HG02938 (cell line): ENCODE data around the gene ZNF467.

Experiments
- ATAC-seq: cut with Tn5 transposase; IDR thresholded peaks from one replicate; pipeline ENCODE4 v1.9.1; 2021; ENCODE audit warnings: mild to moderate bottlenecking, moderate library complexity; ENCODE audit not compliant: unreplicated experiment

The ZNF467 gene

DNA sequence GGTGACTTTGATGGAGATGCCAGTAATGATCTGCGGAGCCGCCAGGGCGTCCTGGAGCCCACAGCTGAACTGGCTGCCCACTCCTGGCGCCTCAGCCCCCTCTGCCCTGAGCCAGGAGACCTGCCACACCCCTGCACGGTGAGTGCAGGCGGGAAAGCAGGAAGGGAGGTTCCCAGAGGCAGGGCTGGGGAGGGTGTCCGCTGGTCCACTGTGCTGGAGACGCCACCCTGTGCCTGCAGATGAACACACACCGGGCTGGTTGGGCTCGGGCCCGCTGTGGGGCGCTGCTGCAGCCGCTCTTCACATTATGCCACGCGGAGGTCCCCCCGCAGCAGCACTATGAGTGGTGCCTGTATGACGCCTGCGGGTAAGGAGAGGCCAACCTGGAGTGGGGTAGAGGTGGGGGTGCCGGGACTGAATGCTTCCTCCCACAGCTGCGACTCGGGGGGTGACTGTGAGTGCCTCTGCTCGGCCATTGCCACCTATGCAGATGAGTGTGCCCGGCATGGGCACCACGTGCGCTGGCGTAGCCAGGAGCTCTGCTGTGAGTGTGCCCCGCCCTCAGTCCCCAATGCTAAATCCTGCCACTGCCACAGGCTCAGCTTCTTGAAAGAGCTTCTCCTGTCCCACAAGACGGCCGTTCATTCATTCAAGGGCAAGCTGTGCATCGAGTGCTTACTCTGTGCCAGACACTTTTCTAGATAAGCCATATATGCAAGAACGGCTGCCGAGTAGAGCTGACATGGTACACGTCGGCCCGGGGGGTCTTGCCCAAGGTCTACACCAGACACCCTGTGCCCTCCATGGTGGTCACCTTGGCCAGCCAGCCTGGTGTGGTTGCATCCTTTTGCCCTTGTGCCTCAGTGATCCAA is 14.3 kb upstream of the ZNF467 start:
- ATAC-seq, result no peak

DNA sequence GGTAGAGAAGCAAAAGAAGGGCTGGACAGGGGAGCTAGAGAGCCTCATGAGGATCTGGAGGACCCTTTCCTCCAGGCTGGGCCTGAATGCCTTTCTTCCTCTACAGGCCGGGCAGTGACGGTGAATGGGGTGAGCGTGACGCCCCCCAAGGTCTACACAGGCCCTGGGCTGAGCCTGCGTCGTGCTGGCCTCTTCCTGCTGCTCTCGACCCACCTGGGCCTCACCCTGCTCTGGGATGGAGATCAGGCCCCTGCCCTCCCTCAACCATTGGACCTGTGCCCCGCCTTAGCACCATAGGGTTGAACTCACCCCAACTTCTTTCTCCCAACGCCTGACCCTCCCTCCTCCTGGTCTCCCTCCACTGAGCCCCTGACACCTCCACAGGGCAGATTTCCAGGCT is 12.6 kb upstream of the ZNF467 start:
- no peak for ATAC-seq

GRCh38 chr7:149785402-149785801 is 12.0 kb upstream of the ZNF467 start:
- no peak for ATAC-seq

DNA sequence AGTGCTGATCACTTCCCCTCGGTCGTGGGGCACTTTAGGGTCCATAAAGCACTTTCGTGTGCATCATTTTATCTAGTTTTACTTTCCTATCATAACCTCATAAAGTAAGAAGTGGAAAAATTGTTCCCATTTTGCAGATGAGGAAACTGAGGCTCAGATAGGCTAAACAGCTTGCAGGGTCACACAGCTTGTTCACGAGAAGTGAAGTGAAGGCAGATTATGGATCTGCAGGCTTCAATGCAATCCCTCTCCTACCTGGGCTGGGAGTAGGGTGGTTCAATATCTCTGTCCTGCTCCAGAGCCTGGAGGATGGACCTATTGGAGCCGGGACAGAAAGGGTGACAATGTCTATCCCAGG is 10.8 kb upstream of the ZNF467 start:
- ATAC-seq, result no peak

GRCh38 chr7:149783386-149784250 is 10.2 kb upstream of the ZNF467 start:
- no peak for ATAC-seq

DNA sequence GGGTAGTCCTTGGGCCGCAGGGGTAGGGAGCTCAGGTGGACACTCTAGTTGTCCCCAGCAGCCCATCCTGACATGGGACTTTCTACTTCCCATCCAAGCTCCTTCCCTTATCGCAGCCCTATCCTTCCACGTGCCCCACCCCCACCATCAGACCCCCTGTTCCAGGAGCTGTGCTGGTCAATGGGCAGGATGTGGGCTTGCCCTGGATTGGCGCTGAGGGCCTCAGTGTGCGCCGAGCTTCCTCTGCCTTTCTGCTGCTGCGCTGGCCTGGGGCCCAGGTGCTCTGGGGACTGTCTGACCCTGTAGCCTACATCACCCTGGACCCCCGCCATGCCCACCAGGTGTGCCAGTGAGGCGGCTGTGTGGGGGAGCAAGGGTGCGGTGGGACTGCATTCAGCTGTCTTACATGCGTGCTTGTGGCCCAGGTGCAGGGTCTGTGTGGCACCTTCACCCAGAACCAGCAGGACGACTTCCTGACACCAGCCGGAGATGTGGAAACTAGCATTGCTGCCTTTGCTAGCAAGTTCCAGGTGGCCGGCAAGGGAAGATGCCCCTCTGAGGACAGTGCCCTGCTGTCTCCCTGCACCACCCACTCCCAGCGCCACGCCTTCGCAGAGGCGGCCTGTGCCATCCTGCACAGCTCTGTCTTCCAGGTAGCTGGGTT is 9.4 kb upstream of the ZNF467 start:
- ATAC-seq, result no peak

DNA sequence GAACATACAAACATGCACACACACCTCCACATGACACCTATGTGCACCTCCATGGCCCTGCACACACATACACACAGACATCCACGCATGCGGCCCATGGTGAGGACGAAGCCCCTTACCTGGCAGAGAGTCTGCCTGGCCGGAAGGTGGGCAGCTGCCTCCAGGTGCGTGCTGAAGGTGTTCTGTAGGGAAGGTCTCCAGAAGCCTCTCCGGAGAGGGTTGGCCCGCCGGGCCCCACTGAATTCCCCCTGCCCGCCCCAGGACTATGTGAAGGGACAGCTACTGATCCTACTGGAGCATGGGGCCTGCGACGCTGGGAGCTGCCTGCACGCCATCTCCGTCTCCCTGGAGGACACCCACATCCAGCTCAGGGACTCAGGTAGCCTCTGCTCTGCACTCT is 8.5 kb upstream of the ZNF467 start:
- ATAC-seq, result no peak

GRCh38 chr7:149780636-149781419 is 7.4 kb upstream of the ZNF467 start:
- no peak for ATAC-seq

DNA sequence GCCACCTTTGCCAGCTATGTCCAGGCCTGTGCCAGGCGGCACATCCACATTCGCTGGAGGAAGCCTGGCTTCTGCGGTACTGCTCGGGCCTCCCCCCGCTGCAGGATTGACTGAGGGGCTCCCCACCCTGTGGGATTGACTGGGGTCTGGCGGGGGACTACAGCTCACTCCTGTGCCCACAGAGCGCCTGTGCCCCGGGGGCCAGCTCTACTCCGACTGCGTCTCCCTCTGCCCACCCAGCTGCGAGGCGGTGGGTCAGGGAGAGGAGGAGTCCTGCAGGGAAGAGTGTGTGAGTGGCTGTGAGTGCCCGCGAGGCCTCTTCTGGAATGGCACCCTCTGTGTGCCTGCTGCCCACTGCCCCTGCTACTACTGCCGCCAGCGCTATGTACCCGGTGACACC is 6.7 kb upstream of the ZNF467 start:
- ATAC-seq, result no peak

- ATAC-seq, result no peak
Observed at GRCh38 chr7:149779502-149779805, 6.1 kb upstream of the ZNF467 start.

- ATAC-seq, result no peak
Observed at GRCh38 chr7:149778696-149779501, 5.5 kb upstream of the ZNF467 start.

GRCh38 chr7:149778327-149778637 is 4.9 kb upstream of the ZNF467 start:
- no peak for ATAC-seq

DNA sequence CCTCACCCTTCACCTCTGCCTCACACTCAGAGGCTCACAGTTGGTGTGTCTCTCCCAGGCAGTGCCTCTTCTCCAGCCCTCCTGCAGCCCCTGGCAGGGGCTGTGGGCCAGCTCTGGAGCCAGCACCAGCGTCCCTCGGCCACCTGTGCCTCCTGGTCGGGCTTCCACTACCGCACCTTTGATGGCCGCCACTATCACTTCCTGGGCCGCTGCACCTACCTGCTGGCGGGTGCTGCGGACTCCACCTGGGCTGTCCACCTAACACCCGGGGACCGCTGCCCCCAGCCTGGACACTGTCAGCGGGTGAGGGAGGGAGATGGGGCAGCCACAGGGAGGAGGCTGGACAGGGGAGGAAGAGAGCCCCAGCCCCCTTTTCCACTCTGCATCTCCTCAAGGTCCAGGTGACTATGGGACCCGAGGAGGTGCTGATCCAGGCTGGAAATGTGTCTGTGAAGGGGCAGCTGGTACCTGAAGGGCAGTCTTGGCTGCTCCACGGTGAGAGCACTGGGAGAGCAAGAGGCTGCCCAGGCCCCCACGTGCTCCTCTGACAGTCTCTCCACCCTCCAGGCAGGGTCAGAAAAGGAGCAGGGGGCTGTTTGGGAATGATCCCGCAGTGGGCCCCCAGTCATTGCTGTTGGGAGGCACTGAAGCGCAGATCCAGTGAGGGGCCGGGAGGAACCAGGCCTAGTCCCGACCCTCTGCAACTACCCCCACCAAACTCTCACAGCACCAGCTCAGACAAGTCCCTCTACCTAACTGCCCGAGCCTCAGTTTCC is 4.4 kb upstream of the ZNF467 start:
- ATAC-seq, result no peak

DNA sequence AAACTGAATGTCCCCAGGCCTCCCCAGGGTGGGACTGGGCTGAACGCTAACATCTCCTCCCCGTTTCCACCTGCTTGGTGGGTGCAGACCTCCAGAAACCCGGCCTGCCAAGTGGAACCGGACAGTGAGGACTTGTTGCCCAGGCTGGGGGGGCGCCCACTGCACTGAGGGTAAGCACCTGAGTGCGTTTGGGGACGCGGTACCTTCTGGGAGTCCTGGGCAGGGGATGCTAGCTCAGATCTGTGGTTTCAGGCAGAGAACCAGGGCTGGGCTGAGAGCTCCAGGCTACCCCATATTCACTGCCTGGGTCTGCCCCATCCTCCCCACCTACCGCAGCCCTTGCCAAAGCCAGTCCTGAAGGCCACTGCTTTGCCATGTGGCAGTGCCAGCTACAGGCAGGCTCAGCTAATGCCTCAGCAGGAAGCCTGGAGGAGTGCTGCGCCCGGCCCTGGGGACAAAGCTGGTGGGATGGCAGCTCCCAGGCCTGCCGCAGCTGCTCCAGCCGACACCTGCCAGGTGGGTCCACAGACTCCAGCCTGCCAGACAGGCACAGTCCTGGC is 3.5 kb upstream of the ZNF467 start:
- no peak for ATAC-seq

- ATAC-seq, result no peak
Observed at GRCh38 chr7:149776289-149776688, 2.9 kb upstream of the ZNF467 start.

GRCh38 chr7:149775176-149775556 is 1.8 kb upstream of the ZNF467 start:
- no peak for ATAC-seq

- no peak for ATAC-seq
Observed at GRCh38 chr7:149774237-149775175, 1.1 kb upstream of the ZNF467 start.

DNA sequence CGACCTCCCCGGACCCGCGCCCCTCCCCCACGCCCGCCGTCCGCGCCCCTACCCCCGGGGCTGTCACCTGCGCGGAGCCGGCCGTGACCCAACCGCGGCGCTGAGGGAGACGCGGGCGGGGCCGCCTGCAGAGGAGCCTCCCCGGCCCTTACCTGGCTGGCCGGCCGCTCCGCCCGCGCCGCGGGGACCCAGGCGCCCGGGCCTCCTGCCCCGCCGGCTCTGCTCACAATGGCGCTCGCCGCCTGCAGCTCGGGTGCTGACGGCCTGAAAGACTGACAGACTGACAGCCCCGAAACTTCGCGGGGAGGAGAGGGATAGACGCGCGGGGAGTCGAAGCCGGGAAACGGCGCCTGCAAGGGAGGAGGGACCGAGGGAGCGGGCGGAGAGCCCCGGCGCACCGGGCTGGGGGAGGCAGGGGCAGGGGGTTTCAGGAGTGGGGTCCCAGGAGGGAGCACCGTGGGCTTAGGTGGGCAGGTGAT is 393 bp downstream of the ZNF467 start:
- no peak for ATAC-seq
